Kidney (tissue), 14 donors: ENCODE results near the gene XRCC3. TPM values are rescaled to one million over a fixed set of nuclear protein-coding genes. Genes with fewer than 3 reads are reported as not detected.

ENCODE experiments used
- DNase-seq, 5 donors: peaks; one replicate each; pipeline ENCODE4 v3.0.0-alpha.2; 2013 to 2020
- FAIRE-seq: peaks from 2 replicates; lab custom pipeline; 2012; peaks lifted over from hg19 to GRCh38; lab: Jason Lieb, UNC
- H3K27ac ChIP-seq, 2 donors: one replicate each; pipeline ENCODE4 v1.7.0; 2013; ENCODE audit warnings: low read depth in 2 of 2, low read length in 2 of 2, inconsistent platforms in 1 of 2
- H3K27me3 ChIP-seq: one replicate; pipeline ENCODE4 v1.7.1; 2013; ENCODE audit warnings: low read length, inconsistent platforms; ENCODE audit not compliant: control insufficient read depth, insufficient read depth
- H3K36me3 ChIP-seq, 3 donors: one replicate each; pipeline versions ENCODE4 v1.7.0 to v1.7.1; 2013; ENCODE audit warnings: low read length in 3 of 3, control low read depth in 1 of 3, inconsistent platforms in 1 of 3; ENCODE audit not compliant: insufficient read depth in 3 of 3, control insufficient read depth in 2 of 3
- H3K4me1 ChIP-seq, 3 donors: one replicate each; pipeline versions ENCODE4 v1.7.0 to v1.7.1; 2013; ENCODE audit warnings: low read length in 3 of 3, inconsistent platforms in 1 of 3, low read depth in 1 of 3; ENCODE audit not compliant: control insufficient read depth in 2 of 3, insufficient read depth in 2 of 3
- H3K4me3 ChIP-seq, 3 donors: one replicate each; pipeline versions ENCODE4 v1.7.0 to v1.8.1; 2013; ENCODE audit warnings: low read length in 3 of 3, control low read depth in 1 of 3, inconsistent platforms in 1 of 3
- H3K9ac ChIP-seq, 3 donors: one replicate each; pipeline versions ENCODE4 v1.7.0 to v1.7.1; 2013; ENCODE audit warnings: low read length in 3 of 3, control low read depth in 1 of 3, inconsistent platforms in 1 of 3
- H3K9me3 ChIP-seq, 3 donors: one replicate each; pipeline versions ENCODE4 v1.7.0 to v1.7.1; 2013; ENCODE audit warnings: low read length in 3 of 3, control low read depth in 1 of 3, inconsistent platforms in 1 of 3; ENCODE audit not compliant: control insufficient read depth in 2 of 3, insufficient read depth in 1 of 3
- intact Hi-C: fragments of 100-400 bp; cut with DNase I; formaldehyde crosslinking; loops from one replicate; pipeline ENCODE4 v1.11.1; 2022
- polyA plus RNA-seq: library from polyadenylated mRNA; stranded (reverse); fragments of 350-450 nt; fragmentation: Illumina TruSeq; extraction: RNeasy Lipid Tissue Mini Kit (QIAGEN cat#74804); gene quantifications from one replicate; pipeline ENCODE4 v1.2.3, GENCODE V29; 2014; ENCODE audit warnings: low read depth, low replicate concordance; ENCODE audit not compliant: insufficient read depth
- total RNA-seq: library from RNA; stranded (reverse); fragmentation: NEBNext Ultra II Directional; extraction: Animal tissue kit (Norgen Biotek cat#: 25700); gene quantifications from one replicate; pipeline ENCODE4 v1.2.1, GENCODE V29; 2021
- TF ChIP-seq, protein P1 (sequence below): IDR thresholded peaks from 3 replicates; pipeline ENCODE4 v1.5.1; 2012; ENCODE audit warnings: mild to moderate bottlenecking, moderate library complexity, borderline replicate concordance; ENCODE audit not compliant: insufficient read depth; ENCODE audit errors: extremely low read depth
- donor health status: control.
- donor health status: control.
- donor health status: control.
- donor health status: control.
- donor health status: control.
- donor health status: DM: yes; HTN: yes; CAD: no.
- donor health status: Normal renal cell carcinoma (clear cell type).

Gene XRCC3
- total and polyA plus RNA-seq, 2 donors from 2014 or later, result 2.8 to 6.3 TPM

DNA sequence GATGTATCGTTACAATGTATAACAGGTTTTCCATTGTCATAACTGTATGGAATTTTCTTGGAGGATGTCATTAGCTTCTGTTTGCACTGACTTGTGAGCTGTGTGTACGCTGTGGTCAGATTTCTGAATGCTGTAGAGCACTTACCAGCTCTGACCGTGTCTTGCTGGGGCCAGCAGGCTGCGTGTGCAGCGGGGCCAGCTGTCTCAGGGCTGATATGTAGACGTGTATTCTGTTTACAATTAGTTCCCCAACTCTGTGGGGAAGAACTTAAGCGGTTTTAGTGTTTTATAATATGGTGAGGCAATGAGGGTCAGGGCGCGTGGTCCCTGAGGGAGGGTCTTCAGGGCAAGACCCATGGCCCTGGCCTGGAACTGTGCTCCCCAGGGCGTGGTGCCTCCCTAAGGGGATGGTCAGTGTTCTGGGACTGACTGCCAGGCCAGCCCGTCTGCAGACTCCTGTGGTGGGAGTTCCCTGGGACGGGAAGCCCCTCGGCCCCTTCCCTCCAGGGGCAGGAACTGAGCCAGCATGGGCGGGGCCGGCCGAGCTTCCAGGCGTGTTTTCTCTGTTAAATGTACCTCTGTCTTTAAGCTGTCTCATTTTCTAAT, 18.7 kb downstream of the XRCC3 start:
- H3K36me3 ChIP-seq, result peaks cover 0 to 26% (median 8%) of the 10 kb centered on the region in 3 donors
- no peaks in the 10 kb centered on the region for H3K9me3 ChIP-seq
- no peak for FAIRE-seq
- H3K4me3 ChIP-seq, result no peak overlapping the region
- H3K4me1 ChIP-seq, result peaks cover 0 to 9% (median 6%) of the 10 kb centered on the region in 3 donors
- TF ChIP-seq, protein P1, sequence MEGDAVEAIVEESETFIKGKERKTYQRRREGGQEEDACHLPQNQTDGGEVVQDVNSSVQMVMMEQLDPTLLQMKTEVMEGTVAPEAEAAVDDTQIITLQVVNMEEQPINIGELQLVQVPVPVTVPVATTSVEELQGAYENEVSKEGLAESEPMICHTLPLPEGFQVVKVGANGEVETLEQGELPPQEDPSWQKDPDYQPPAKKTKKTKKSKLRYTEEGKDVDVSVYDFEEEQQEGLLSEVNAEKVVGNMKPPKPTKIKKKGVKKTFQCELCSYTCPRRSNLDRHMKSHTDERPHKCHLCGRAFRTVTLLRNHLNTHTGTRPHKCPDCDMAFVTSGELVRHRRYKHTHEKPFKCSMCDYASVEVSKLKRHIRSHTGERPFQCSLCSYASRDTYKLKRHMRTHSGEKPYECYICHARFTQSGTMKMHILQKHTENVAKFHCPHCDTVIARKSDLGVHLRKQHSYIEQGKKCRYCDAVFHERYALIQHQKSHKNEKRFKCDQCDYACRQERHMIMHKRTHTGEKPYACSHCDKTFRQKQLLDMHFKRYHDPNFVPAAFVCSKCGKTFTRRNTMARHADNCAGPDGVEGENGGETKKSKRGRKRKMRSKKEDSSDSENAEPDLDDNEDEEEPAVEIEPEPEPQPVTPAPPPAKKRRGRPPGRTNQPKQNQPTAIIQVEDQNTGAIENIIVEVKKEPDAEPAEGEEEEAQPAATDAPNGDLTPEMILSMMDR, result no peak
- peak in 3 of 5 donors; percentile 48 to 85 (median 74) for DNase-seq
- intact Hi-C loops, result no loop called here
- no peaks in the 10 kb centered on the region for H3K27me3 ChIP-seq
- no peak overlapping the region for H3K27ac ChIP-seq
- no peak overlapping the region for H3K9ac ChIP-seq

DNA sequence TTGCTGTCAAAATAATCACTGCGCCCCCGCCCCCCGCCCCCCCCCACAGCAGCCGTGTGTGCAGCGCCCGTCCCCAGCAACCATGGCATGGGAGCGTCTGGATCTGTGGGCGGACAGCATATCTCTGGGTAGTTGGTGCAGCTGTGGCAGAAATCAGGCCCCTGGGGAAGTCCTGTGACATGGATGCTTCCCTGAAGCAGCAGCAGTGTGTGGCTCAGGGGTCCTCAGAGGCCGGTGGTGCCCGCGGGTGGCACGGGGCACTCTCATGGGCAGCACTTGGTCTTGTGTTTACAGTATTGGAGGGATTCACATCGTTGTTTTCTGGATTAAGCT, 19.2 kb downstream of the XRCC3 start:
- FAIRE-seq, result no peak
- H3K9me3 ChIP-seq, result no peaks in the 10 kb centered on the region
- no peak overlapping the region for H3K9ac ChIP-seq
- intact Hi-C loops, result no loop called here
- H3K27me3 ChIP-seq, result no peaks in the 10 kb centered on the region
- H3K36me3 ChIP-seq, result peaks cover 0 to 26% (median 8%) of the 10 kb centered on the region in 3 donors
- no peak overlapping the region for H3K4me3 ChIP-seq
- TF ChIP-seq, protein P1, result no peak
- H3K4me1 ChIP-seq, result peaks cover 0 to 9% (median 6%) of the 10 kb centered on the region in 3 donors
- no peak overlapping the region for H3K27ac ChIP-seq
- peak in 1 of 5 donors; percentile 37 for DNase-seq

DNA sequence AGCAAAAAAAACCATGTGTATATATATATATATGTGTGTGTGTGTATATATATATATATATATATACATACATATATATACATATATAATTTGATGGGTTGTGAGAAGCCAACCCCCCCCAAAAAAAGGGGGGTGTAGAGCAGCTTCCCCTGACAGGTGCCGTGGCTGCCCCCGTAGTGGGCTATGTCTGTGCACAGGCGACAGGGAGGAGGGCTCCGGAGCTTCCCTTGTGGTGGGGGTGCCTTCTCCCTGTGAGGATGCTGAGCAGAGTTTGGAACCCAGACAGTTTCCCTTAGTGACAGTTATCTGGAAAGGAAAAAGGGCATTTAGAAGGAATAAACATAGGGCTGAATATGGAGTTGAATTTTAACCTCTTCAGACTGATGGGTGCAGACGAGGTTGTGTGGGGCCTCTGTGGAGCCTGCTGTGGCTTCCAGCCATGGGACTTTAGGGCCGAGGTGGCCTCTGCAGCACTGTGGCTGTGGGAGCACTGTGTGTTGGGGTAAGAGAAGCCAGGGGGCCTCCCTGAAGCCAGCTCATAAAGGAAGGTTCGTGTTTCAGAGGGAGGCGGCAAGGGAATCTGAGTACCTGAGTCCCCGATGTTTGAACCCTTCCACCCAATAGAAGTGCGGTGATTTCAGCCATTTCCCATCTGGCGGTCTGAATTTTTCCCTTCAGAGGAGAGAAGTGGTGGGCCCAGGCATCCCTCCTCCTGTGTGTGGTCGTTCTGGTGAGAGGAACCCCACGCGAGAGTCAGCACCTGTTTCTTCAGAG, 19.8 kb downstream of the XRCC3 start:
- Histone ChIP-seq H3K27me3 (no peaks in the 10 kb centered on the region), H3K4me1 (peaks cover 0 to 9% (median 6%) of the 10 kb centered on the region in 3 donors), H3K27ac (no peak overlapping the region), H3K36me3 (peaks cover 0 to 26% (median 8%) of the 10 kb centered on the region in 3 donors), H3K9ac (no peak overlapping the region), H3K4me3 (no peak overlapping the region), H3K9me3 (no peaks in the 10 kb centered on the region)
- FAIRE-seq, result no peak
- TF ChIP-seq, protein P1, result no peak
- intact Hi-C loops, result no loop called here
- DNase-seq, result peak in 3 of 5 donors; percentile 45 to 59 (median 46)
